GM15510 (cell line): Measurements from ENCODE around the gene OPHN1.

Experiments used
- POLR2A ChIP-seq: IDR thresholded peaks from 3 replicates; pipeline ENCODE4 v1.6.1; 2011; ENCODE audit warnings: borderline replicate concordance; ENCODE audit not compliant: insufficient read length; ENCODE audit errors: extremely low read depth

Gene OPHN1

GRCh38 chrX:68398291-68398690 is 35.0 kb downstream of the OPHN1 start:
- TF ChIP-seq POLR2A = no peak

GRCh38 chrX:68396953-68397352 is 36.3 kb downstream of the OPHN1 start:
- no peak for TF ChIP-seq POLR2A

- no peak for TF ChIP-seq POLR2A
Observed at GRCh38 chrX:68387776-68388175, 45.5 kb downstream of the OPHN1 start.

GRCh38 chrX:68383540-68383939 is 49.8 kb downstream of the OPHN1 start:
- TF ChIP-seq POLR2A = no peak

GRCh38 chrX:68376373-68376772 is 56.9 kb downstream of the OPHN1 start:
- TF ChIP-seq POLR2A = no peak

- TF ChIP-seq POLR2A = no peak
Observed at GRCh38 chrX:68375803-68376202, 57.5 kb downstream of the OPHN1 start.

- no peak for TF ChIP-seq POLR2A
Observed at GRCh38 chrX:68372665-68373064, 60.6 kb downstream of the OPHN1 start.

- no peak for TF ChIP-seq POLR2A
Observed at GRCh38 chrX:68369559-68369958, 63.7 kb downstream of the OPHN1 start.

GRCh38 chrX:68365341-68365740 is 68.0 kb downstream of the OPHN1 start:
- TF ChIP-seq POLR2A = no peak

- no peak for TF ChIP-seq POLR2A
Observed at GRCh38 chrX:68363984-68364383, 69.3 kb downstream of the OPHN1 start.

- no peak for TF ChIP-seq POLR2A
Observed at GRCh38 chrX:68358679-68359078, 74.6 kb downstream of the OPHN1 start.

GRCh38 chrX:68355629-68355920 is 77.7 kb downstream of the OPHN1 start:
- TF ChIP-seq POLR2A = no peak

- no peak for TF ChIP-seq POLR2A
Observed at GRCh38 chrX:68354879-68355628, 78.2 kb downstream of the OPHN1 start.

- TF ChIP-seq POLR2A = no peak
Observed at GRCh38 chrX:68345025-68345424, 88.3 kb downstream of the OPHN1 start.

- no peak for TF ChIP-seq POLR2A
Observed at GRCh38 chrX:68343551-68343950, 89.7 kb downstream of the OPHN1 start.

GRCh38 chrX:68332201-68332731 is 101.0 kb downstream of the OPHN1 start:
- no peak for TF ChIP-seq POLR2A
